ENCODE results near the gene KLKB1. TPM values are rescaled to one million over a fixed set of nuclear protein-coding genes. Genes with fewer than 3 reads are reported as not detected.

The KLKB1 gene
- not detected in 2 replicates for total RNA-seq

DNA sequence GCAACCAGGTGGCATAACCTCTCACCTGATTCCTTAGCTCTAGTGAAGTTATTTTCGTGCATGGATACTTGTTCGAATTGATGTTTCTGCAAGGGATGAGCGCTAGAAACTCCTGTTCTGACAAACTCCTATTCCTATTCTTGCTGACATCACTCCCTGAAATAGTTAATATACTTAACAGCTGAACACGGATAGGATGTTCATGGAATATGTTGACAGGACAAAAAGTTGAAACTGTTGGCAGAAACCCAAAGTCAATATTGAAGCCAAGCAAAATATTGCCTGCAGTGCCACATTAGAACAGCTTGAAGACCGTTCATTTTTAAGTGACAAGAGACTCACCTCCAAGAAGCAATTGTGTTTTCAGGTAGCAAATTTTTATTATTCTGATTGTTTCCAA lies at the start of gene KLKB1:
Gene KLKB1 (plus strand): TSS at position 287 of the 400 bp plus-strand sequence. CDS start 689 bp downstream, outside the sequence.

DNA sequence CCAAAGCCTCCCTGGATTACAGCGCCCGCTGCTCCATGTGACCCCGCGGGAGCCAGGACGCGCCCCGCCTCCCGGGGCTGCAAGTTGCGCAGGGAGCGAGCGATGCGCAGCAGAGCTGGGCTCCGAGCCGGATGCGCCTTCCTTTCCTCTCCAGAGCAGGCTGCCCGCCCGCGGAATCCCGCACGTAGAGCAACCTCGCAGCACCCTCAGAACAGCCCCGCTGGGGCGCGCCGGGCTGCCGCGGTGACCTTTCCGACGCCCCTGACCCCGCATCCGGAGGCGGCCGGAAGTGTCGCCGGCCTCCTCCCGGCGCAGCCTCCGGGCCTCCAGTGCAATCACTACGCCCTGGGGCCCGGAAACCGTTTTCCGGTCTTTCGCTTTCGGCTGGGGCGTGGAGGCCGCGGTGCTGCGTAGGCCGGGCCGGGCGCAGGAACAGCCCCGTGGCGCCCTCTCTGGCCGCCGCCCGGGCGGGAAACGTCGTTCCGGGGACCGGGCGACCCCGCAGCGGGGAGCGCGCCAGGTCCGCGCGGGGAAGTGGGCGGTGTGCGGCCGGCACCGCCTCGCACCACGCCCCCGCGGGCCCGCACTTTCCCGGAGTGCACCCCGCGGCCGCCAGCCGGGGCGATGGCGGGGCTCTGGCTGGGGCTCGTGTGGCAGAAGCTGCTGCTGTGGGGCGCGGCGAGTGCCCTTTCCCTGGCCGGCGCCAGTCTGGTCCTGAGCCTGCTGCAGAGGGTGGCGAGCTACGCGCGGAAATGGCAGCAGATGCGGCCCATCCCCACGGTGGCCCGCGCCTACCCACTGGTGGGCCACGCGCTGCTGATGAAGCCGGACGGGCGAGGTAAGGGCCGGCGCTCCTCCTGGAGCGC lies 35.9 kb upstream of the KLKB1 start, which contains the start of gene CYP4V2:
Gene CYP4V2 (plus strand): TSS at position 368 of the 866 bp plus-strand sequence. CDS start 257 bp downstream, at position 625.

DNA sequence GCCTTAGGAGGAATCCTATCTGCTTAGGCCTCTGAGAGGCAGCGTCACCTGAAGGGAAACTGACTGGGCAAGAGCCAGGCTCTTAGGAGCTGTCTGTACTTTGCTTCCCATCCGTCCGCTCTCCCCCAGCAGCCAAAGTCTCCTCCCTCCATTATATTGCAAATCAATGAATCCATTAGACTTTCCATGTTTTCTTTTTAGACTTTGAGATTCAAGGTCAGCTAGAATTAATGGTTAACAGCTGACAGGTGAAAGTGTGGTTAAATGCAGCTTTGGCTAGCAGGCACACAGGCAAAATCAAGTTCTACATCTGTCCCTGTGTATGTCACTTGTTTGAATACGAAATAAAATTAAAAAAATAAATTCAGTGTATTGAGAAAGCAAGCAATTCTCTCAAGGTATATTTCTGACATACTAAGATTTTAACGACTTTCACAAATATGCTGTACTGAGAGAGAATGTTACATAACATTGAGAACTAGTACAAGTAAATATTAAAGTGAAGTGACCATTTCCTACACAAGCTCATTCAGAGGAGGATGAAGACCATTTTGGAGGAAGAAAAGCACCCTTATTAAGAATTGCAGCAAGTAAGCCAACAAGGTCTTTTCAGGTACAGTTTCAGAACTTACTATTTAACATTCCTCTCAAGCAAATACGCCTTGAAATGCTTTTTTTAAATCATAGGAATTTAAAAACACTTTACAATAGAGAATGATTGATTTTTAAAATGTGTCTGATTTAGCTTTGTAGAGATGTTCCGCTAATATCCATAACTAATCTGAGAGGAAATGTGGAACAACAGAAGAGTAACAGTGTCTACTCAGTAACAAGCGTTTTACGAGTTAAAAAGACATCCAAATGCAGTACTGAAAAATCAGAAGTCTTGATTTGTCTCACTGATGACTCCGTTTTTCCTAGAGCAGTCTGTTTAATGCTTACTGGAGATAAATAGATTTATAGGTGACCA lies 38.7 kb downstream of the KLKB1 start, which contains the start of gene F11:
Gene F11 (plus strand): TSS at position 507 of the 970 bp plus-strand sequence. CDS start 948 bp downstream, outside the sequence.

Other genes with a start within 250 kb of the KLKB1 start
- 3.4 and 3.7 TPM in 2 replicates for gene TLR3, start 158.4 kb upstream of the KLKB1 start, total RNA-seq
- gene FAM149A, start 122.8 kb upstream of the KLKB1 start, total RNA-seq = 5.6 and 6.6 TPM in 2 replicates
- gene CYP4V2, start 35.9 kb upstream of the KLKB1 start, total RNA-seq = 7.6 and 7.7 TPM in 2 replicates
- gene F11, start 38.7 kb downstream of the KLKB1 start, total RNA-seq = not detected in 2 replicates